IMR-90 (cell line): ENCODE measurements around the gene SPEG. TPM values are rescaled to one million over a fixed set of nuclear protein-coding genes. Genes with fewer than 3 reads are reported as not detected.

ENCODE experiments used
- polyA plus RNA-seq, 3 experiments: library from polyadenylated mRNA; depleted of rRNA; stranded (reverse); fragments of >200 nt; gene quantifications; 2 replicates each; pipeline ENCODE4 v1.2.3, GENCODE V29; 2012; ENCODE audit warnings: low replicate concordance in 1 of 3
- total RNA-seq: library from RNA; depleted of rRNA; stranded (reverse); fragments of >200 nt; gene quantifications from 2 replicates; pipeline ENCODE4 v1.2.3, GENCODE V29; 2012
- TF ChIP-seq, protein P1 (sequence below): conservative IDR thresholded peaks from 2 replicates; pipeline ENCODE4 v1.5.1; 2012; ENCODE audit warnings: mild to moderate bottlenecking, low read depth, low read length, improper control_type of control experiment

SPEG gene
- total and polyA plus RNA-seq, 2 of the 4 experiments (the other 2 are of a cell fraction) = 6.8 to 81.6 TPM

- TF ChIP-seq, protein P1, sequence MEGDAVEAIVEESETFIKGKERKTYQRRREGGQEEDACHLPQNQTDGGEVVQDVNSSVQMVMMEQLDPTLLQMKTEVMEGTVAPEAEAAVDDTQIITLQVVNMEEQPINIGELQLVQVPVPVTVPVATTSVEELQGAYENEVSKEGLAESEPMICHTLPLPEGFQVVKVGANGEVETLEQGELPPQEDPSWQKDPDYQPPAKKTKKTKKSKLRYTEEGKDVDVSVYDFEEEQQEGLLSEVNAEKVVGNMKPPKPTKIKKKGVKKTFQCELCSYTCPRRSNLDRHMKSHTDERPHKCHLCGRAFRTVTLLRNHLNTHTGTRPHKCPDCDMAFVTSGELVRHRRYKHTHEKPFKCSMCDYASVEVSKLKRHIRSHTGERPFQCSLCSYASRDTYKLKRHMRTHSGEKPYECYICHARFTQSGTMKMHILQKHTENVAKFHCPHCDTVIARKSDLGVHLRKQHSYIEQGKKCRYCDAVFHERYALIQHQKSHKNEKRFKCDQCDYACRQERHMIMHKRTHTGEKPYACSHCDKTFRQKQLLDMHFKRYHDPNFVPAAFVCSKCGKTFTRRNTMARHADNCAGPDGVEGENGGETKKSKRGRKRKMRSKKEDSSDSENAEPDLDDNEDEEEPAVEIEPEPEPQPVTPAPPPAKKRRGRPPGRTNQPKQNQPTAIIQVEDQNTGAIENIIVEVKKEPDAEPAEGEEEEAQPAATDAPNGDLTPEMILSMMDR = no peak
Measured at GRCh38 chr2:219483451-219484342, 49.1 kb downstream of the SPEG start (continued).
